Glutamatergic neuron (in vitro differentiated cells): ENCODE results near the gene COA7. TPM values are rescaled to one million over a fixed set of nuclear protein-coding genes. Genes with fewer than 3 reads are reported as not detected.

Experiments used
- DNase-seq: peaks from one replicate; pipeline ENCODE4 v3.0.0; 2022
- H3K27ac Mint-ChIP-seq: one replicate; pipeline ENCODE4 v1.8.0; 2020; ENCODE audit warnings: mild to moderate bottlenecking, mixed read lengths, inconsistent platforms; ENCODE audit not compliant: unreplicated experiment
- H3K27me3 Mint-ChIP-seq: one replicate; pipeline ENCODE4 v1.8.0; 2020; ENCODE audit warnings: mild to moderate bottlenecking, moderate library complexity, mixed read lengths, inconsistent platforms; ENCODE audit not compliant: unreplicated experiment
- H3K36me3 Mint-ChIP-seq: one replicate; pipeline ENCODE4 v1.8.0; 2020; ENCODE audit warnings: mild to moderate bottlenecking, mixed read lengths, inconsistent platforms; ENCODE audit not compliant: unreplicated experiment
- H3K4me1 Mint-ChIP-seq: one replicate; pipeline ENCODE4 v1.8.0; 2020; ENCODE audit warnings: mild to moderate bottlenecking, low read depth, mixed read lengths, inconsistent platforms; ENCODE audit not compliant: unreplicated experiment
- H3K4me3 Mint-ChIP-seq: one replicate; pipeline ENCODE4 v1.8.0; 2020; ENCODE audit warnings: mild to moderate bottlenecking, mixed read lengths, inconsistent platforms; ENCODE audit not compliant: unreplicated experiment
- H3K9me3 Mint-ChIP-seq: one replicate; pipeline ENCODE4 v1.8.0; 2020; ENCODE audit warnings: mild to moderate bottlenecking, moderate library complexity, mixed read lengths, inconsistent platforms; ENCODE audit not compliant: unreplicated experiment
- CTCF ChIP-seq: fragments of 200-600 bp; sonication (generic); IDR thresholded peaks from one replicate; pipeline ENCODE4 v1.5.0; 2021; ENCODE audit not compliant: partially characterized antibody, unreplicated experiment
- total RNA-seq: library from RNA; stranded (reverse); fragmentation: NEBNext Ultra II Directional; extraction: Animal tissue kit (Norgen Biotek cat#: 25700); gene quantifications from one replicate; pipeline ENCODE4 v1.2.1, GENCODE V29; 2021; ENCODE audit not compliant: unreplicated experiment

Gene COA7
- total RNA-seq, 1 donor from 2014 or later = 24.6 TPM

GRCh38 chr1:52653207-52653849, 44.8 kb downstream of the COA7 start:
- H3K27me3 Mint-ChIP-seq = peaks cover 1% of the 10 kb centered on the region
- no peak for DNase-seq
- H3K4me1 Mint-ChIP-seq = no peaks in the 10 kb centered on the region
- TF ChIP-seq CTCF = no peak
- peaks cover 1% of the 10 kb centered on the region for H3K9me3 Mint-ChIP-seq
- no peaks in the 10 kb centered on the region for H3K36me3 Mint-ChIP-seq
- H3K27ac Mint-ChIP-seq = no peak overlapping the region
- H3K4me3 Mint-ChIP-seq = no peak overlapping the region

GRCh38 chr1:52651904-52652303, 46.2 kb downstream of the COA7 start:
- Mint-ChIP-seq H3K4me3 (no peak overlapping the region), H3K27me3 (no peaks in the 10 kb centered on the region), H3K27ac (no peak overlapping the region), H3K36me3 (no peaks in the 10 kb centered on the region), H3K9me3 (peaks cover 1% of the 10 kb centered on the region), H3K4me1 (no peaks in the 10 kb centered on the region)
- no peak for DNase-seq
- no peak for TF ChIP-seq CTCF

DNA sequence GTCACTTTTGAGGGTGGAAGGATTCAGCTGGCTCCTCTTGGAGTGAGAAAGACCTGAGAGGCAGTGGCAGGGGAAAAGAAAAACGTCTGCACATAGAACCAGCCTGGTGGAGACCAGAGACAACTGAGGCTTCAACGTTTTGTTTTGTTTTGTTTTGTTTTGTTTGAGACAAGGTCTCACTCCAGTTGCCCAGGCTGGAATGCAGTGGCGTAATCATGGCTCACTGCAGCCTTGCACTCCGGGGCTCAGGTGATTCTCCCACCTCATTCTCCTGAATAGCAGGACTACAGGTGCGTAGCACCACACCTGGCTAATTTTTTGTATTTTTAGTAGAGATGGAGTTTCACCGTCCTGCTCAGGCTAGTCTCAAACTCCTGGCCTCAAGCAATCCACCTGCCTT, 52.9 kb downstream of the COA7 start:
- Mint-ChIP-seq H3K4me1 (peaks cover 6% of the 10 kb centered on the region), H3K27ac (no peak overlapping the region), H3K36me3 (no peaks in the 10 kb centered on the region), H3K27me3 (no peaks in the 10 kb centered on the region), H3K9me3 (peaks cover 2% of the 10 kb centered on the region), H3K4me3 (no peak overlapping the region)
- no peak for DNase-seq
- no peak for TF ChIP-seq CTCF

DNA sequence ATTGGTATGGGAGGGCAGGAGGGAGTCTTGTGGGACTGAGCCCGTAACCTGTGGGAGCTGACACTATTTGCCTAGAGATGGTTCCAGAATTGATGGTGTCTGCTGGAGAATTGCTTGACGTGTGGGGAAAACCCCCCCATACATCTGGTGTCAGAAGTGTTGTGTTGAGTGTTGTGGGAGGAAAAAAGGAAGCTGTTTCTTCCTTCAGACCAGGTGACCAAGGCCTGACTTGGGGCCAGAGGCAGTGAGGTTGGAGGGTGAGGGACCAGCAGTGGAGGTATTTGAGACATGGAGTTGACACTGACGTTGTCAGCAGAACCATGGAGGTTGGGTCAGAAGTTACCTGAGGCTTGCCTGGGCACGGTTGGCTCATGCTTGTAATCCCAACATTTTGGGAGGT, 56.8 kb downstream of the COA7 start:
- TF ChIP-seq CTCF = no peak

DNA sequence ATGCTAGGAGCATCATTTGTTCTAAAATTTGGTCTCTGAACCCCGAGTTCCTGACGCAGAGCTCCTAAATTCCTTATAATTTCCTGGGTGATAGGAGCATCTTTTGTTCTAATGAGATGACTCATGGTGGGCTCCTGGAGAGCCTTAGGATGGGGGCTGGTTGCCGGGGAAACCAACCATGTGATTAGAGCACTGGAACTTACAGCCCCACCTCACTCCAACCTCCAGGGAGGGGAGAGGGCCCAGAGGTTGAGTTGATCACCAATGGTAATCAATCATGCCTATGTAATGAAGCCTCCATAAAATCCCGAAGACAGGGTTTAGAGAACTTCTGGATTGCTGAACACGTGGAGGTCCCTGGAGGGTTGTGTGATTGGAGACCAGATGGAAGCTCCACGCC, 57.5 kb downstream of the COA7 start:
- no peak for TF ChIP-seq CTCF
- peak; percentile 30 for DNase-seq
- Mint-ChIP-seq H3K4me1 (peaks cover 8% of the 10 kb centered on the region), H3K9me3 (peaks cover 2% of the 10 kb centered on the region), H3K27ac (peak overlapping the region; percentile 19), H3K4me3 (no peak overlapping the region), H3K27me3 (peaks cover 2% of the 10 kb centered on the region), H3K36me3 (peaks cover 4% of the 10 kb centered on the region)

More for the DNA sequence above, 56.8 kb downstream of the COA7 start:
- Mint-ChIP-seq H3K27me3 (peaks cover 2% of the 10 kb centered on the region), H3K27ac (peak overlapping the region; percentile 48), H3K4me1 (peaks cover 8% of the 10 kb centered on the region), H3K4me3 (no peak overlapping the region), H3K36me3 (peaks cover 4% of the 10 kb centered on the region), H3K9me3 (peaks cover 2% of the 10 kb centered on the region)
- DNase-seq = no peak
